Vagina (tissue), 2 donors: Measurements from ENCODE around the gene KATNB1. TPM values are rescaled to one million over a fixed set of nuclear protein-coding genes. Genes with fewer than 3 reads are reported as not detected.

Source experiments
- DNase-seq, 2 donors: peaks; one replicate each; pipeline ENCODE4 v3.0.0-alpha.2; 2017; ENCODE audit errors: extremely low spot score in 2 of 2
- H3K27ac ChIP-seq: fragments of 200-600 bp; sonication (generic); one replicate; pipeline ENCODE4 v1.5.1; 2019
- H3K27me3 ChIP-seq: fragments of 200-600 bp; sonication (generic); one replicate; pipeline ENCODE4 v1.5.1; 2019
- H3K36me3 ChIP-seq, 2 donors: fragments of 200-600 bp; sonication (generic); one replicate each; pipeline ENCODE4 v1.5.1; 2017 to 2019
- H3K4me1 ChIP-seq: fragments of 200-600 bp; sonication (generic); one replicate; pipeline ENCODE4 v1.5.1; 2019
- H3K4me3 ChIP-seq, 2 donors: fragments of 200-600 bp; sonication (generic); 1 replicate in 1 of 2; 2 replicates in 1 of 2; pipeline ENCODE4 v1.5.1; 2016 to 2019
- H3K9me3 ChIP-seq: fragments of 200-600 bp; sonication (generic); one replicate; pipeline ENCODE4 v1.5.1; 2019
- CTCF ChIP-seq, 3 experiments: fragments of 450-650 bp in 2 of 3; fragments of 200-600 bp in 1 of 3; sonication (generic) in 1 of 3; IDR thresholded peaks; one replicate each; pipeline ENCODE4 v1.5.1; 2017 to 2019; ENCODE audit warnings: antibody characterized with exemption in 3 of 3, mild to moderate bottlenecking in 2 of 3, moderate library complexity in 2 of 3
- POLR2A ChIP-seq, 2 donors: fragments of 450-650 bp; IDR thresholded peaks; one replicate each; pipeline ENCODE4 v1.6.1; 2017; ENCODE audit warnings: antibody characterized with exemption in 2 of 2, mild to moderate bottlenecking in 2 of 2, moderate library complexity in 2 of 2
- POLR2AphosphoS5 ChIP-seq, 2 donors: sonication (generic); formaldehyde crosslinking; IDR thresholded peaks; one replicate each; pipeline ENCODE4 v1.9.0; 2017; ENCODE audit warnings: antibody characterized with exemption in 2 of 2, mild to moderate bottlenecking in 2 of 2, low read depth in 1 of 2; ENCODE audit not compliant: insufficient read depth in 1 of 2
- intact Hi-C: fragments of 100-400 bp; cut with DNase I; formaldehyde crosslinking; loops from one replicate; pipeline ENCODE4 v1.15.1; 2023
- total RNA-seq: library from RNA; depleted of rRNA; stranded (reverse); fragments of >200 nt; gene quantifications from one replicate; pipeline ENCODE4 v1.2.3, GENCODE V29; 2016

KATNB1 gene
- total RNA-seq, 1 donor from 2014 or later: 23.6 TPM

GRCh38 chr16:57694231-57694724 lies 41.3 kb upstream of the KATNB1 start:
- TF ChIP-seq CTCF (IDR thresholded peaks at IDR 0.05) (no peak), POLR2A (IDR thresholded peaks at IDR 0.05) (no peak), POLR2AphosphoS5 (IDR thresholded peaks at IDR 0.05; ENCODE audit: insufficient read depth in 1 of 2, low read depth in 1 of 2) (no peak)
- H3K27me3 ChIP-seq: no peaks in the 10 kb centered on the region
- no peaks in the 10 kb centered on the region for H3K9me3 ChIP-seq
- no peaks in the 10 kb centered on the region for H3K36me3 ChIP-seq
- H3K4me3 ChIP-seq: no peak overlapping the region
- intact Hi-C loops: no loop called here
- H3K4me1 ChIP-seq: no peaks in the 10 kb centered on the region
- DNase-seq: no peak
- no peak overlapping the region for H3K27ac ChIP-seq

GRCh38 chr16:57694725-57695679 lies 40.6 kb upstream of the KATNB1 start, which contains the start of gene DRC7:
TSS of gene DRC7 (plus strand) at chr16:57694806. CDS start at chr16:57697950, 3,144 bp downstream.
- TF ChIP-seq POLR2AphosphoS5 (IDR thresholded peaks at IDR 0.05; ENCODE audit: insufficient read depth in 1 of 2, low read depth in 1 of 2) (no peak), POLR2A (IDR thresholded peaks at IDR 0.05) (no peak), CTCF (IDR thresholded peaks at IDR 0.05) (no peak)
- Histone ChIP-seq H3K27ac (no peak within 1 kb of the TSS), H3K36me3 (no peaks in the 10 kb centered on the region), H3K4me1 (no peaks in the 10 kb centered on the region), H3K9me3 (no peaks in the 10 kb centered on the region), H3K4me3 (no peak within 1 kb of the TSS), H3K27me3 (no peaks in the 10 kb centered on the region)
- intact Hi-C loops: no loop called here
- no peak for DNase-seq

GRCh38 chr16:57695680-57696069 lies 39.9 kb upstream of the KATNB1 start:
- Histone ChIP-seq H3K9me3 (no peaks in the 10 kb centered on the region), H3K36me3 (no peaks in the 10 kb centered on the region), H3K27ac (no peak overlapping the region), H3K4me3 (no peak overlapping the region), H3K4me1 (no peaks in the 10 kb centered on the region), H3K27me3 (no peaks in the 10 kb centered on the region)
- intact Hi-C loops: no loop called here
- TF ChIP-seq POLR2A (IDR thresholded peaks at IDR 0.05): no peak
- no peak for TF ChIP-seq CTCF (IDR thresholded peaks at IDR 0.05)
- no peak for TF ChIP-seq POLR2AphosphoS5 (IDR thresholded peaks at IDR 0.05; ENCODE audit: insufficient read depth in 1 of 2, low read depth in 1 of 2)
- DNase-seq: no peak

GRCh38 chr16:57696240-57696639 lies 39.3 kb upstream of the KATNB1 start:
- intact Hi-C loops: no loop called here
- no peaks in the 10 kb centered on the region for H3K9me3 ChIP-seq
- H3K36me3 ChIP-seq: no peaks in the 10 kb centered on the region
- H3K4me3 ChIP-seq: no peak overlapping the region
- H3K4me1 ChIP-seq: no peaks in the 10 kb centered on the region
- H3K27me3 ChIP-seq: no peaks in the 10 kb centered on the region
- H3K27ac ChIP-seq: no peak overlapping the region
- TF ChIP-seq CTCF (IDR thresholded peaks at IDR 0.05): no peak
- TF ChIP-seq POLR2AphosphoS5 (IDR thresholded peaks at IDR 0.05; ENCODE audit: insufficient read depth in 1 of 2, low read depth in 1 of 2): no peak
- no peak for TF ChIP-seq POLR2A (IDR thresholded peaks at IDR 0.05)
- DNase-seq: no peak
